H9 (cell line): ENCODE results near the gene SYNGR2. TPM values are rescaled to one million over a fixed set of nuclear protein-coding genes. Genes with fewer than 3 reads are reported as not detected.

Source experiments
- DNase-seq: peaks from one replicate; pipeline ENCODE4 v3.0.0-alpha.2; 2017
- H2AFZ ChIP-seq: one replicate; pipeline ENCODE4 v1.6.1; 2013; ENCODE audit warnings: mild to moderate bottlenecking, low read length, control low read depth, moderate library complexity
- H2AK5ac ChIP-seq: 2 replicates; pipeline ENCODE4 v1.6.1; 2013; ENCODE audit warnings: low read length, control low read depth, mixed read lengths; ENCODE audit not compliant: insufficient read length
- H2BK120ac ChIP-seq: one replicate; pipeline ENCODE4 v1.6.1; 2013; ENCODE audit warnings: low read depth, mild to moderate bottlenecking, low read length, control low read depth, inconsistent platforms; ENCODE audit not compliant: poor library complexity, severe bottlenecking
- H2BK12ac ChIP-seq: 2 replicates; pipeline ENCODE4 v1.6.1; 2013; ENCODE audit warnings: low read length, control low read depth, mixed read lengths, low read depth; ENCODE audit not compliant: insufficient read length
- H2BK15ac ChIP-seq: 2 replicates; pipeline ENCODE4 v1.6.1; 2013; ENCODE audit warnings: low read depth, low read length, control low read depth
- H2BK20ac ChIP-seq: one replicate; pipeline ENCODE4 v1.6.1; 2013; ENCODE audit warnings: low read depth, mild to moderate bottlenecking, low read length, control low read depth, inconsistent platforms; ENCODE audit not compliant: poor library complexity, severe bottlenecking
- H2BK5ac ChIP-seq: 2 replicates; pipeline ENCODE4 v1.6.1; 2013; ENCODE audit warnings: low read length, control low read depth, mixed read lengths; ENCODE audit not compliant: insufficient read length
- H3K14ac ChIP-seq: 2 replicates; pipeline ENCODE4 v1.6.1; 2013; ENCODE audit warnings: low read length, control low read depth; ENCODE audit not compliant: insufficient read depth
- H3K18ac ChIP-seq: 2 replicates; pipeline ENCODE4 v1.6.1; 2013; ENCODE audit warnings: low read depth, mild to moderate bottlenecking, mixed read lengths, low read length, control low read depth; ENCODE audit not compliant: insufficient read length
- H3K23ac ChIP-seq: 2 replicates; pipeline ENCODE4 v1.6.1; 2013; ENCODE audit warnings: low read length, control low read depth, mixed read lengths, low read depth; ENCODE audit not compliant: insufficient read length
- H3K23me2 ChIP-seq: 2 replicates; pipeline ENCODE4 v1.6.1; 2013; ENCODE audit warnings: low read depth, mild to moderate bottlenecking, mixed read lengths, low read length, control low read depth; ENCODE audit not compliant: insufficient read length, poor library complexity, severe bottlenecking
- H3K27ac ChIP-seq: 2 replicates; pipeline ENCODE4 v1.5.1; 2013; ENCODE audit warnings: low read length, control low read depth, mixed read lengths, low read depth; ENCODE audit not compliant: insufficient read length
- H3K27me3 ChIP-seq: 2 replicates; pipeline ENCODE4 v1.6.1; 2013; ENCODE audit warnings: low read length, control low read depth, inconsistent platforms; ENCODE audit not compliant: insufficient read depth
- H3K4ac ChIP-seq: 2 replicates; pipeline ENCODE4 v1.6.1; 2013; ENCODE audit warnings: low read depth, mild to moderate bottlenecking, control low read depth, inconsistent platforms, low read length, moderate library complexity
- H3K4me1 ChIP-seq: 2 replicates; pipeline ENCODE4 v1.6.1; 2013; ENCODE audit warnings: low read length, control low read depth, inconsistent platforms; ENCODE audit not compliant: insufficient read depth
- H3K4me2 ChIP-seq: 2 replicates; pipeline ENCODE4 v1.6.1; 2013; ENCODE audit warnings: low read length, control low read depth, mixed read lengths; ENCODE audit not compliant: insufficient read length, insufficient read depth
- H3K56ac ChIP-seq: 2 replicates; pipeline ENCODE4 v1.6.1; 2013; ENCODE audit warnings: low read depth, mild to moderate bottlenecking, mixed read lengths, low read length, control low read depth; ENCODE audit not compliant: insufficient read length
- H3K79me1 ChIP-seq: 2 replicates; pipeline ENCODE4 v1.6.1; 2013; ENCODE audit warnings: low read depth, mild to moderate bottlenecking, moderate library complexity, low read length, control low read depth, inconsistent platforms; ENCODE audit not compliant: insufficient read depth, poor library complexity, severe bottlenecking
- H3K79me2 ChIP-seq: 2 replicates; pipeline ENCODE4 v1.6.1; 2013; ENCODE audit warnings: low read length, control low read depth, inconsistent platforms; ENCODE audit not compliant: insufficient read depth
- H3K9ac ChIP-seq: 2 replicates; pipeline ENCODE4 v1.6.1; 2013; ENCODE audit warnings: low read length, control low read depth, mixed read lengths; ENCODE audit not compliant: insufficient read length; ENCODE audit errors: extremely low read depth
- H3K9me3 ChIP-seq: one replicate; pipeline ENCODE4 v1.6.1; 2013; ENCODE audit warnings: low read depth, low read length, inconsistent platforms; ENCODE audit not compliant: control insufficient read depth
- H3T11ph ChIP-seq: one replicate; pipeline ENCODE4 v1.6.1; 2013; ENCODE audit warnings: mild to moderate bottlenecking, low read length, control low read depth, inconsistent platforms
- H4K20me1 ChIP-seq: one replicate; pipeline ENCODE4 v1.6.1; 2013; ENCODE audit not compliant: control insufficient read depth, insufficient read length, insufficient read depth
- H4K5ac ChIP-seq: 2 replicates; pipeline ENCODE4 v1.6.1; 2013; ENCODE audit warnings: low read depth, mild to moderate bottlenecking, mixed read lengths, low read length, control low read depth; ENCODE audit not compliant: insufficient read length
- H4K8ac ChIP-seq: replicated peaks from 2 replicates; pipeline ENCODE4 v1.6.1; 2013; ENCODE audit warnings: low read length, control low read depth, mixed read lengths, low read depth; ENCODE audit not compliant: insufficient read length
- H4K91ac ChIP-seq: 2 replicates; pipeline ENCODE4 v1.6.1; 2013; ENCODE audit warnings: low read depth, mild to moderate bottlenecking, moderate library complexity, mixed read lengths, low read length, control low read depth; ENCODE audit not compliant: insufficient read length
- H3K27ac Mint-ChIP-seq, 3 experiments: 2 replicates in 2 of 3; 3 replicates in 1 of 3; pipeline ENCODE4 v1.8.0; 2020 to 2021; ENCODE audit warnings: mixed read lengths in 3 of 3, mild to moderate bottlenecking in 1 of 3, moderate library complexity in 1 of 3
- H3K27me3 Mint-ChIP-seq: 2 replicates; pipeline ENCODE4 v1.8.0; 2021; ENCODE audit warnings: low read depth, mild to moderate bottlenecking, moderate library complexity, mixed read lengths
- H3K36me3 Mint-ChIP-seq, 3 experiments: 2 replicates in 2 of 3; 3 replicates in 1 of 3; pipeline ENCODE4 v1.8.0; 2020 to 2021; ENCODE audit warnings: low read depth in 3 of 3, mixed read lengths in 3 of 3; ENCODE audit not compliant: insufficient read depth in 1 of 3
- H3K4me1 Mint-ChIP-seq, 2 experiments: 2 replicates each; pipeline ENCODE4 v1.8.0; 2020; ENCODE audit warnings: mixed read lengths in 2 of 2
- H3K4me3 Mint-ChIP-seq, 2 experiments: 2 replicates in 1 of 2; 3 replicates in 1 of 2; pipeline ENCODE4 v1.8.0; 2020 to 2021; ENCODE audit warnings: mild to moderate bottlenecking in 2 of 2, mixed read lengths in 2 of 2, moderate library complexity in 1 of 2
- H3K9me3 Mint-ChIP-seq, 2 experiments: 2 replicates in 1 of 2; 3 replicates in 1 of 2; pipeline ENCODE4 v1.8.0; 2020; ENCODE audit warnings: mild to moderate bottlenecking in 2 of 2, mixed read lengths in 2 of 2, moderate library complexity in 1 of 2
- WGBS: extraction: QIAGEN DNeasy Blood & Tissue Kit; methylation state at CpG from one replicate; pipeline ENCODE4 v1.1.7; 2013; ENCODE audit warnings: missing lambda C conversion rate, low lambda C conversion rate, mixed read lengths; ENCODE audit not compliant: insufficient read length; ENCODE audit errors: extremely low coverage; 5-methylcytosine and 5-hydroxymethylcytosine counted together
- total RNA-seq: library from RNA; stranded (reverse); gene quantifications from 2 replicates; pipeline ENCODE4 v1.2.1, GENCODE V29; 2021
- TF ChIP-seq, protein P1 (sequence below): fragments of 200-600 bp; sonication (generic); conservative IDR thresholded peaks from 3 replicates; pipeline ENCODE4 v1.8.0; 2021; ENCODE audit warnings: antibody characterized with exemption, mild to moderate bottlenecking

SYNGR2 gene
- total RNA-seq, 1 experiment from 2014 or later: 41.0 TPM

GRCh38 chr17:78154903-78155811, 13.2 kb upstream of the SYNGR2 start:
- Histone ChIP-seq H3K9me3 (no peaks in the 10 kb centered on the region), H3K23me2 (no peaks in the 10 kb centered on the region), H3K18ac (no peak overlapping the region), H3K4me2 (no peak overlapping the region), H3K14ac (no peak overlapping the region; the same call in 1 of the 2 replicates), H3K9ac (no peak overlapping the region), H3K4me1 (no peaks in the 10 kb centered on the region), H4K5ac (no peak overlapping the region), H4K8ac (no peak overlapping the region), H3K56ac (no peak overlapping the region), H2AFZ (no peak overlapping the region), H3K79me1 (no peaks in the 10 kb centered on the region), H3K23ac (no peak overlapping the region), H2BK12ac (no peak overlapping the region), H3K79me2 (no peaks in the 10 kb centered on the region), H3T11ph (no peak overlapping the region), H2BK20ac (no peak overlapping the region), H4K20me1 (no peaks in the 10 kb centered on the region), H2AK5ac (no peak overlapping the region), H2BK15ac (no peak overlapping the region), H4K91ac (no peak overlapping the region), H3K27me3 (no peaks in the 10 kb centered on the region), H2BK5ac (no peak overlapping the region), H3K27ac (no peak overlapping the region), H2BK120ac (no peak overlapping the region), H3K4ac (no peak overlapping the region)
- WGBS: no CpG with 5 or more reads among the region's 11 CpGs
- peaks cover 1% of the 10 kb centered on the region; the same call in 1 of the 2 replicates for H3K27me3 Mint-ChIP-seq
- DNase-seq: no peak
- TF ChIP-seq, protein P1, sequence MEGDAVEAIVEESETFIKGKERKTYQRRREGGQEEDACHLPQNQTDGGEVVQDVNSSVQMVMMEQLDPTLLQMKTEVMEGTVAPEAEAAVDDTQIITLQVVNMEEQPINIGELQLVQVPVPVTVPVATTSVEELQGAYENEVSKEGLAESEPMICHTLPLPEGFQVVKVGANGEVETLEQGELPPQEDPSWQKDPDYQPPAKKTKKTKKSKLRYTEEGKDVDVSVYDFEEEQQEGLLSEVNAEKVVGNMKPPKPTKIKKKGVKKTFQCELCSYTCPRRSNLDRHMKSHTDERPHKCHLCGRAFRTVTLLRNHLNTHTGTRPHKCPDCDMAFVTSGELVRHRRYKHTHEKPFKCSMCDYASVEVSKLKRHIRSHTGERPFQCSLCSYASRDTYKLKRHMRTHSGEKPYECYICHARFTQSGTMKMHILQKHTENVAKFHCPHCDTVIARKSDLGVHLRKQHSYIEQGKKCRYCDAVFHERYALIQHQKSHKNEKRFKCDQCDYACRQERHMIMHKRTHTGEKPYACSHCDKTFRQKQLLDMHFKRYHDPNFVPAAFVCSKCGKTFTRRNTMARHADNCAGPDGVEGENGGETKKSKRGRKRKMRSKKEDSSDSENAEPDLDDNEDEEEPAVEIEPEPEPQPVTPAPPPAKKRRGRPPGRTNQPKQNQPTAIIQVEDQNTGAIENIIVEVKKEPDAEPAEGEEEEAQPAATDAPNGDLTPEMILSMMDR: no peak
- H3K27ac Mint-ChIP-seq: no peak overlapping the region
- H3K36me3 Mint-ChIP-seq: no peaks in the 10 kb centered on the region; a peak in 1 of 7 replicates
- no peak overlapping the region for H3K4me3 Mint-ChIP-seq
- H3K9me3 Mint-ChIP-seq: no peaks in the 10 kb centered on the region
- H3K4me1 Mint-ChIP-seq: peaks cover 2 to 17% of the 10 kb centered on the region in 2 experiments; a peak in 3 of 4 replicates
